Kidney epithelial cell (primary cell): ENCODE results near the gene SRPRB. TPM values are rescaled to one million over a fixed set of nuclear protein-coding genes. Genes with fewer than 3 reads are reported as not detected.

Experiments
- DNase-seq: peaks from one replicate; pipeline ENCODE4 v3.0.0-alpha.2; 2010; ENCODE audit warnings: low read depth
- H3K27me3 ChIP-seq: 2 replicates; pipeline ENCODE4 v1.6.0; 2011; ENCODE audit warnings: low read length; ENCODE audit not compliant: control insufficient read depth, insufficient read depth
- H3K36me3 ChIP-seq: 2 replicates; pipeline ENCODE4 v1.5.1; 2011; ENCODE audit warnings: low read length; ENCODE audit not compliant: control insufficient read depth, insufficient read depth
- H3K4me3 ChIP-seq: 2 replicates; pipeline ENCODE4 v1.5.1; 2011; ENCODE audit warnings: low read depth, mild to moderate bottlenecking, control low read depth, low read length
- total RNA-seq: library from RNA; depleted of rRNA; stranded (reverse); fragments of >200 nt; gene quantifications from 2 replicates; pipeline ENCODE4 v1.2.3, GENCODE V29; 2015
- TF ChIP-seq, protein P1 (sequence below): IDR thresholded peaks from 2 replicates; pipeline ENCODE4 v1.5.1; 2011; ENCODE audit warnings: mild to moderate bottlenecking, moderate library complexity, low read length, control low read depth, inconsistent platforms; ENCODE audit not compliant: insufficient read depth, poor library complexity, severe bottlenecking

SRPRB gene
- total RNA-seq, 1 donor from 2014 or later = 67.3 TPM

DNA sequence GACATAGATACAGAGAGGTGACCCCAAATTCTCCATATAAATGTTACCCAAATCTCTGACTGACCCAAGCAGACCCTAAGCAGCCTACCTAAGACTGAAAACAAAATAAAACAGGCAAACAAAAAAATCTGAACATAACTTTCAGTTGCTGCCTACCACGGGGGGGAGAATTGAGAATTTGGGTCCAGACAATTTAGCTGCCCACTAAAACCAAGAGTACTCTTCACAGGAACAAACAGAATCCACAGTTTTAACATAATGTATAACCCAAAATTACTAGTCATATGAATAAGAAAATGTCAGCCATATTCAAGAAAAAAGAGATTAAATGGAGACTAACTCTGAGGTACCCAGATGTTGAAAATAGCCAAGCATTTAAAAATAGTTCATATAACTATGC, 44.4 kb downstream of the SRPRB start:
- no peak for DNase-seq
- TF ChIP-seq, protein P1, sequence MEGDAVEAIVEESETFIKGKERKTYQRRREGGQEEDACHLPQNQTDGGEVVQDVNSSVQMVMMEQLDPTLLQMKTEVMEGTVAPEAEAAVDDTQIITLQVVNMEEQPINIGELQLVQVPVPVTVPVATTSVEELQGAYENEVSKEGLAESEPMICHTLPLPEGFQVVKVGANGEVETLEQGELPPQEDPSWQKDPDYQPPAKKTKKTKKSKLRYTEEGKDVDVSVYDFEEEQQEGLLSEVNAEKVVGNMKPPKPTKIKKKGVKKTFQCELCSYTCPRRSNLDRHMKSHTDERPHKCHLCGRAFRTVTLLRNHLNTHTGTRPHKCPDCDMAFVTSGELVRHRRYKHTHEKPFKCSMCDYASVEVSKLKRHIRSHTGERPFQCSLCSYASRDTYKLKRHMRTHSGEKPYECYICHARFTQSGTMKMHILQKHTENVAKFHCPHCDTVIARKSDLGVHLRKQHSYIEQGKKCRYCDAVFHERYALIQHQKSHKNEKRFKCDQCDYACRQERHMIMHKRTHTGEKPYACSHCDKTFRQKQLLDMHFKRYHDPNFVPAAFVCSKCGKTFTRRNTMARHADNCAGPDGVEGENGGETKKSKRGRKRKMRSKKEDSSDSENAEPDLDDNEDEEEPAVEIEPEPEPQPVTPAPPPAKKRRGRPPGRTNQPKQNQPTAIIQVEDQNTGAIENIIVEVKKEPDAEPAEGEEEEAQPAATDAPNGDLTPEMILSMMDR = no peak
- no peaks in the 10 kb centered on the region for H3K27me3 ChIP-seq
- H3K36me3 ChIP-seq = no peaks in the 10 kb centered on the region
- H3K4me3 ChIP-seq = no peak overlapping the region

DNA sequence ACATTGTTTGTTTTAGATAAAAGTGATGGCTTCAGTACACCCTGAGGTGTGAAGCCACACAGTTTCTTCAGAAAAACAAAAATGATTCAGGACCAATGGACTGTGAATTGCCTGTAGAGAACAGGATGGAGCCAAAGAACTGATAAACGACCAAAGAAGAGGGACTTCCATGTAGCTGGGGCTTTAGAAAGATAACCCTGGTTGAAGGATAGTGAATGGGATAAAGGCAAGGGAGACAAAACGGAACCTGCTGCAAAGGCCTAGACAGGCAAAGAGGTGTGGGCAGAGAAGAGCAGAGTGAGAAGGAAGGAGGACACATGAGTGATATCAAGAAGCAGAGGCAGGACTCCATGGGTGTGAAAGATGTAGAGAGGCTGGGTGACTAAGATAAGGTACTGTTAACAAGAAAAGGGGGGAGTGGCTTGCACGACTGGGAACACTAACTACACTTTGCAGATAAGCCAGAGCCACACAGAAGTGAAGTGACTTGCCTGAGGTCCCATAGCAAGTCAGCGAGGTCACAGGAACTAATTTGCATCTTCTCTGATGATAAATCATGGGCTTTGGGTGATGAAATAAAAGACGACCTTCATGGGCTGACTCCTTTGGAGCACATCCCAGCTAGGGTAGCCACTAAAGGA, 45.8 kb downstream of the SRPRB start:
- TF ChIP-seq, protein P1 = no peak
- no peaks in the 10 kb centered on the region for H3K27me3 ChIP-seq
- DNase-seq = no peak
- H3K4me3 ChIP-seq = no peak overlapping the region
- H3K36me3 ChIP-seq = no peaks in the 10 kb centered on the region

DNA sequence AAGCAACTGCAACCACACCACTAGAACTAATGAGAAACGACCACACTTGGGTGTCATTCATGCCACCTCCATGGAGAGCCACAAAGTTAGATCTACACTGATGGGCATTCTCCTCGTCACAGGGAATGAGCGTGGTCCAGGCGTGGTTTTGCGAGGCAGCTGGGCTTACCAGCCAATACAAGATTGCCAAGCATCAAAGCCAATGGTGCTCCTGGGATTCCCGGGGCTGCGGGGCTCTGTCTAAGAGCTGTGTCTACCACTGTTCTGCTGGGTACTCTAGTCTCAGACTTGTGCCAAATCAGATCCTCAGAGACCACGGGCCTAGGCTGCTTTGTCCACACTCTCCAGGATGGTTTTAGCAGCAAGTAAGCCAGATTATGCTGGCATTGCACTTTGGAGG, 46.3 kb downstream of the SRPRB start:
- Histone ChIP-seq H3K4me3 (no peak overlapping the region), H3K36me3 (no peaks in the 10 kb centered on the region), H3K27me3 (no peaks in the 10 kb centered on the region)
- DNase-seq = no peak
- TF ChIP-seq, protein P1 = no peak

DNA sequence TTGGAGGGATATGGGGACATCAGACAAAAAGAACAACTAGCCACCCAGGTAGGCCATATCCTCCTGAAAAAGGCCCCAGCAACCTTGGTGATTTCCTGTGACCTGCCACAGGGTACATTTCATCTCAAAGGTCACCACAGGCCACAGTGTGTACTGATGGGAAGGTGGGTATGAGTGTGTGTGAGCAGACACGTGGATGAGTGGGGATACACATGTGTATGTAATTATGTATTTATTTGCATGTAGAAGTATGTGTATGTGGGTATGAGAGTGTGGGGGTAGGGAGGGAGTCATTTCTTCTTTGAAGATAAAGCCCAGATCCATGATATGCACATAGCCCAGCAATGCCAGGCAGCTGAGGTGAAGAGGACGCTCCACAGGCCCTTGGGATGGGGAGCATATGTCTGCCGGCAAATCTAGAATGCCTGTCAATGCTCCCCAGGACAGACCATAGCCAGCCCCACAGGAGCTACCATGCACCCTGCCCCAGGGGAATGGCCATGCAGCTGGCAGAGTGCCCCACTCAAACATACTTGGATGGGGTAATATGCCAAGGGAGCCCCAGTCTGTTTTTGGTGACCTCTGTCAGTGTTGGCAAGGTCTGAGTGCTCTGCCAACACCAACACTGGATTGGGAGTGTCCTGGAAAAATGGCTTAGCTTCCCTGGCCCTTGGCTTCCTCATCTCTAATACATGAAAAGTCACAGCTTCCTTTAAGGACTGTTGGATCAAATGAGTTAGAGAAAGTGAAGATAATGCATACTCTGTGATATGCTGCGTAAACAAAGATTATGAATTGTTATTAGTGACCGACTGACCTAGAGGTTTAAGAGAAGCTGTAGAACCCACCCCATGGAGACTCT, 47.7 kb downstream of the SRPRB start:
- no peak overlapping the region for H3K4me3 ChIP-seq
- TF ChIP-seq, protein P1 = no peak
- no peaks in the 10 kb centered on the region for H3K36me3 ChIP-seq
- DNase-seq = no peak
- no peaks in the 10 kb centered on the region for H3K27me3 ChIP-seq

DNA sequence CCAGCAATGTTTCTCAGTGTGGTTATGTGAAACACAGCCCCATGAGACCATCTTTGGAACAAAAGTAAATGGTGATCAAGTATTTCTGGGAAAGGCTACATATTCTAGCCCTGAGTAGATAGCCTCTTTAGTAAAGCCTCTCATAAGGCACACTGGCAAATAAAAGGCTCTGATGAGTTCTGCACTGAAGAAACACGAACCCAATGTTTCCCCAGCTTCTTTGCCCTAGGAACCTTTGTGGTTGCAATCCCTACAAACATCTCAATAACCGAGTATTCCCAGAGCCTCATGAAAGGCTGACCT, 48.3 kb downstream of the SRPRB start:
- DNase-seq = no peak
- Histone ChIP-seq H3K27me3 (no peaks in the 10 kb centered on the region), H3K36me3 (no peaks in the 10 kb centered on the region), H3K4me3 (no peak overlapping the region)
- TF ChIP-seq, protein P1 = no peak
